Epithelial cell of proximal tubule (primary cell): ENCODE data around the gene NENF. TPM values are rescaled to one million over a fixed set of nuclear protein-coding genes. Genes with fewer than 3 reads are reported as not detected.
"Not testable (repeated sequence)": the region's sequence is repeated elsewhere in the genome, so short reads cannot be mapped to it uniquely, and the experiment has no call there.

Experiments used
- DNase-seq: peaks from one replicate; pipeline ENCODE4 v3.0.0-alpha.2; 2011; ENCODE audit warnings: low read depth
- H3K4me3 ChIP-seq: 2 replicates; pipeline ENCODE4 v1.5.1; 2011; ENCODE audit warnings: low read depth, mild to moderate bottlenecking, low read length
- total RNA-seq: library from RNA; depleted of rRNA; stranded (reverse); fragments of >200 nt; gene quantifications from 2 replicates; pipeline ENCODE4 v1.2.3, GENCODE V29; 2015
- TF ChIP-seq, protein P1 (sequence below): conservative IDR thresholded peaks from 2 replicates; pipeline ENCODE4 v1.5.1; 2012; ENCODE audit warnings: low read depth, mild to moderate bottlenecking, low read length

The NENF gene
- 78.7 and 115 TPM in 2 replicates for total RNA-seq

DNA sequence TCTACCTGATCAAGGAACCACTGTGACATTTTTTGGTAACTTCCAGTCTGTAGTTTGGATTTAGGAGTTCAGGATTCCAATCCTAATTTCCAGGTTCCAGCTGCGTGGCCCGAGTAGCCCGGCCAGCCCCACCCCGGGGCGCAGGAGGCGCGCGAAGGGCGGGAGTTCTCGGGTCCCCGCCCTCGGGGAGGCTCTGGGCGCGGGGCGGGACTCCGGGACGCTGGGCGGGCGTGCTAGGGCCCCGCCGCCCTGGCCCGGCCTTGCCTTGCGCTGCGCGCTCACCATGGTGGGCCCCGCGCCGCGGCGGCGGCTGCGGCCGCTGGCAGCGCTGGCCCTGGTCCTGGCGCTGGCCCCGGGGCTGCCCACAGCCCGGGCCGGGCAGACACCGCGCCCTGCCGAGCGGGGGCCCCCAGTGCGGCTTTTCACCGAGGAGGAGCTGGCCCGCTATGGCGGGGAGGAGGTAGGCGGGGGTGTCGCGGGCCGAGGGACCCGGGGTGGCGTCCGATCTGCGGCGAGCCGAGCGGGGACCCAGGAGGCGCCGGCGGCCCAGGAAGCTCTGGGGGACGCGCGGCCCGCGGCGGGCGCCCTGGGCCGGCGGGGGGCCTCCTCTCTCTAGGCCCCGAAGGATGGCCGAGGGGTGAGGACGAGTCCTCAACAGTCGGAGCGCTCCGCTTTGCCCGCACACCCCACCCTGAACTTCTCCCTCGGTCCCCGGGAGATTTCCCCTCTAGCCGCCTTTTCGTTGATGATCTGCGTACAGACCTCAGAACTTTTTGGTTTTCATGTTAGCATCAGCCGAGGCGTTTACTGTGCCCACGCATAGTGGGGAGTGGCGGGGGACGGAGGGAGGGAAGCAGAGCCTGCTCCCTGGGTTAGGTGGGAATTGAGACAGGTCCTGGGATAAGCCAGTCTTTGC, at the start of gene NENF:
NENF (plus strand) TSS at position 260 of the 916 bp plus-strand sequence; CDS start at position 284, 24 bp downstream.
- peak within 1 kb of the TSS; percentile 68 for H3K4me3 ChIP-seq
- no peak for DNase-seq
- TF ChIP-seq, protein P1, sequence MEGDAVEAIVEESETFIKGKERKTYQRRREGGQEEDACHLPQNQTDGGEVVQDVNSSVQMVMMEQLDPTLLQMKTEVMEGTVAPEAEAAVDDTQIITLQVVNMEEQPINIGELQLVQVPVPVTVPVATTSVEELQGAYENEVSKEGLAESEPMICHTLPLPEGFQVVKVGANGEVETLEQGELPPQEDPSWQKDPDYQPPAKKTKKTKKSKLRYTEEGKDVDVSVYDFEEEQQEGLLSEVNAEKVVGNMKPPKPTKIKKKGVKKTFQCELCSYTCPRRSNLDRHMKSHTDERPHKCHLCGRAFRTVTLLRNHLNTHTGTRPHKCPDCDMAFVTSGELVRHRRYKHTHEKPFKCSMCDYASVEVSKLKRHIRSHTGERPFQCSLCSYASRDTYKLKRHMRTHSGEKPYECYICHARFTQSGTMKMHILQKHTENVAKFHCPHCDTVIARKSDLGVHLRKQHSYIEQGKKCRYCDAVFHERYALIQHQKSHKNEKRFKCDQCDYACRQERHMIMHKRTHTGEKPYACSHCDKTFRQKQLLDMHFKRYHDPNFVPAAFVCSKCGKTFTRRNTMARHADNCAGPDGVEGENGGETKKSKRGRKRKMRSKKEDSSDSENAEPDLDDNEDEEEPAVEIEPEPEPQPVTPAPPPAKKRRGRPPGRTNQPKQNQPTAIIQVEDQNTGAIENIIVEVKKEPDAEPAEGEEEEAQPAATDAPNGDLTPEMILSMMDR = no peak

DNA sequence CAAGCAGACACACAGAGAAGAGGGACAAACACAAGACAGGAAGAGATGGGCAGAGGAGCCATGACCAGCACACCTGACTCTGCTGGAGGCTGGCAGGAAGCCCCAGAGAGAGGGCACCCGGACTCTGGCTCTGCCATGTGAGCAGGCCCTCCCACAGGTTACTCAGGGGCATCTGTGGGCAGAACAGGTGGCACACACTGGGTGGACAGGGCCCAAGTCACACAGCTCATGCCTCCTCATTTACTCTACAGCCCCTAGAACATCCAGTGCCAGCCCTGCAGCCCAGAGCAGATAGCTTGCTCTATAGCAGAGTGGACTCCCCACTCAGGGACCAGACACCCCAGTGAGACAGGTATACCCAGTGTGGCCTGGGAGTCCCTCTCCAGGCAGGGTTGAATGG, 46.7 kb upstream of the NENF start:
- TF ChIP-seq, protein P1 = no peak
- H3K4me3 ChIP-seq = no peak overlapping the region
- no peak for DNase-seq

DNA sequence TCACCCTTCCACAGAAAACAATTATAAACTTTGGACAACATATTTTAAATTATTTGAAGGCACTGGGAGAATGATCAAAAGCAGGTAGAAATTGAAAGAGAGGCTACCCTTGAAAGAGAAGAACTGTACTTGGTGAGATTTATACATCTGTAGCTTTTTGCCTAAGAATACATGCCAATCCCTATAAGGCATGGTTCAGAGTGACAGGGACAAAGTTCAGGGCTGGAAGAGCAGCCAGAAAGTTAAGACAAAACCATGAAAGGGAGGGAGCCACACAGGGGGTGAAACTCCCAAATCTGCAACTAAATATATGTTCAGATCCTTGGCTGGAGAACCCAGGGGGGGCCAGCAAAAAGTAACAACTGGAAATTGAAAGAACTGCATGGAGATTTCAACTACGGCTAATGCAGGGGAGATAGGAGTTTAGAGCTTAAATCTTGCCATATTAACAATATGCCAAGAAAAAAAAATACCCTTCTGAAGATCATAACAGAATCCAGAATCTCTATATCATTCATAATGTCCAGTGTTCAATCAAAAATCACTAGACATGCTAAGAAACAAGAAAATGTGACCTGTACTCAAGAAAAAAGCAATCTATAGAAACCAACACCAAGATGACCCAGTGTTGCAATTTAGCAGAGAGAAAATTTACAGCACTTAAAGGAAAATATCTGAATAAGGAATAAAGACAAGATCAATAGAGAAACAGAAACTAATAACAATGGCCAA, 43.6 kb upstream of the NENF start:
- TF ChIP-seq, protein P1 = no peak
- no peak overlapping the region for H3K4me3 ChIP-seq
- DNase-seq = no peak

DNA sequence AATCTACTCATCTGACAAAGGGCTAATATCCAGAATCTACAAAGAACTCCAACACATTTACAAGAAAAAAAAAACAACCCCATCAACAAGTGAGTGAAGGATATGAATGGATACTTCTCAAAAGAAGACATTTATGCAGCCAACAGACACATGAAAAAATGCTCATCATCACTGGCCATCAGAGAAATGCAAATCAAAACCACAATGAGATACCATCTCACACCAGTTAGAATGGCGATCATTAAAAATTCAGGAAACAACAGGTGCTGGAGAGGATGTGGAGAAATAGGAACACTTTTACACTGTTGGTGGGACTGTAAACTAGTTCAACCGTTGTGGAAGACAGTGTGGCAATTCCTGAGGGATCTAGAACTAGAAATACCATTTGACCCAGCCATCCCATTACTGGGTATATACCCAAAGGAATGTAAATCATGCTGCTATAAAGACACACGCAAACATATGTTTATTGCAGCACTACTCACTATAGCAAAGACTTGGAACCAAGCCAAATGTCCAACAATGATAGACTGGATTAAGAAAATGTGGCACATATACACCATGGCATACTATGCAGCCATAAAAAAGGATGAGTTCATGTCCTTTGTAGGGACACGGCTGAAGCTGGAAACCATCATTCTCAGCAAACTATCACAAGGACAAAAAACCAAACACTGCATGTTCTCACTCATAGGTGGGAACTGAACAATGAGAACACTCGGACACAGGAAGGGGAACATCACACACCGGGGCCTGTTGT, 36.9 kb upstream of the NENF start:
- not testable (repeated sequence) for DNase-seq, H3K4me3 ChIP-seq

DNA sequence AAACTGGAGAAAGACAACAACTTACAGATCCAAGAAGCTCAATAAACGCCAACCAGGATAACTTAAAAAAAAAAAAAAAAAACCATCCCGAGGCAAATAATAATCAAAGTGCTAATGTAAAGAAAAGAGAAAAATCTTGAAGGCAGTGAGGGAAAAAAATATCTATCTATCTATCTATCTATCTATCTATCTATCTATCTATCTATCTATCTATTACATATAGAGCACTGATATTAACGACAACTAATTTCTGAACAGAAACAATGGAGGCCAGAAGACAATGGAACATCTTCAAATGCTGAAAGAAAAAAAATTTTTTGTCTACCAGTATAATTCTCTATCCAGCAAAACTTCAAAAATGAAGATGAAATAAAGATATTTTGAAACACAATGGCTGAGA, 36.1 kb upstream of the NENF start:
- no peak for DNase-seq
- no peak overlapping the region for H3K4me3 ChIP-seq
- TF ChIP-seq, protein P1 = no peak

DNA sequence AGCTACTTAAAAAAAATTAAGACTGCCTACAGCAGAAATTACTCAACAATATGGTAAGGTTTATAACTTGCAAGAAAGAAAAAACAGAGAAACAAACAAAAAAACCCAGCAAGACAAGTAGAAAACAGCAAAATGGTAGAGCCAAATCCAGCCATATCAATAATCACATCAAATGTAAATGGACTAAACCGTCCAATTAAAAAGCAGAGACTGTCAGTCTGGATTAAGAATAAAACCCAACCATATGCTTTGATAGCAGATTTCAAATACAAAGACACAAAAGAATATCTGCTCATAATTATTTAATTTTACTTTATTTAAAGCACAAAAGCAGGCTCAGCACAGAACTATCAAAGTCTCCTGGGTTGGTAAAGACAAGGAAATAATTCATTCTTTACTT, 35.5 kb upstream of the NENF start:
- H3K4me3 ChIP-seq = no peak overlapping the region
- DNase-seq = no peak
- TF ChIP-seq, protein P1 = no peak

DNA sequence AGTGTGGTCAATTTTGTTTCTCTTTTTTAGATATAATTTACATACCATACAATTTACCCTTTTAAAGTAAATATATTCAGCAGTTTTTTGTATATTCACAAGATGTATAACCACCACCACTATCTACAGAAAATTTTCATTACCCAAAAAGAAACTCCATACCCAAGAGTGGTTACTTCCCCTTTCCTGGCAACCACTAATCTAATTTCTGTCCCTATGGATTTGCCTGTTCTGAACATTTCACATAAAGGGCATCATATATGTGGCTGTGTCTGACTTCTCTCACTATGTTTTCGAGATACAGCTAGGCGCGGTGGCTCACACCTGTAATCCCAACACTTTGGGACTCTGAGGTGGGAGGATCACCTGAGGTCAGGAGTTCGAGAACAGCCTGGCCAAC, 31.7 kb upstream of the NENF start:
- DNase-seq = no peak
- TF ChIP-seq, protein P1 = no peak
- no peak overlapping the region for H3K4me3 ChIP-seq
